HG02884 (cell line): Measurements from ENCODE around the gene RHO.
"Not testable (repeated sequence)": the region's sequence is repeated elsewhere in the genome, so short reads cannot be mapped to it uniquely, and the experiment has no call there.

Source experiments
- ATAC-seq: cut with Tn5 transposase; IDR thresholded peaks from one replicate; pipeline ENCODE4 v1.9.1; 2021; ENCODE audit warnings: mild to moderate bottlenecking, moderate library complexity; ENCODE audit not compliant: unreplicated experiment

The RHO gene

GRCh38 chr3:129528589-129529100, at the start of gene RHO:
RHO (plus strand) TSS chr3:129528639; CDS start chr3:129528734, 95 bp downstream.
- no peak for ATAC-seq

- ATAC-seq: not testable (repeated sequence)
Observed at GRCh38 chr3:129481225-129481765, 47.1 kb upstream of the RHO start.

- ATAC-seq: no peak
Observed at GRCh38 chr3:129481766-129482332, 46.6 kb upstream of the RHO start.

- ATAC-seq: no peak
Observed at GRCh38 chr3:129482721-129483120, 45.7 kb upstream of the RHO start.

- ATAC-seq: no peak
Observed at GRCh38 chr3:129483870-129484269, 44.6 kb upstream of the RHO start.

- not testable (repeated sequence) for ATAC-seq
Observed at GRCh38 chr3:129485146-129485545, 43.3 kb upstream of the RHO start.

GRCh38 chr3:129485721-129486663, 42.4 kb upstream of the RHO start:
- ATAC-seq: no peak

GRCh38 chr3:129486664-129487035, 41.8 kb upstream of the RHO start:
- no peak for ATAC-seq

GRCh38 chr3:129487183-129487867, 41.1 kb upstream of the RHO start:
- no peak for ATAC-seq

GRCh38 chr3:129487868-129488335, 40.5 kb upstream of the RHO start:
- not testable (repeated sequence) for ATAC-seq

GRCh38 chr3:129489258-129489657, 39.2 kb upstream of the RHO start:
- not testable (repeated sequence) for ATAC-seq

GRCh38 chr3:129490273-129490675, 38.2 kb upstream of the RHO start:
- peak; percentile 80 for ATAC-seq

GRCh38 chr3:129491077-129491476, 37.4 kb upstream of the RHO start:
- not testable (repeated sequence) for ATAC-seq

- ATAC-seq: no peak
Observed at GRCh38 chr3:129491794-129492193, 36.6 kb upstream of the RHO start.

GRCh38 chr3:129492691-129493090, 35.7 kb upstream of the RHO start:
- no peak for ATAC-seq

- no peak for ATAC-seq
Observed at GRCh38 chr3:129493206-129493605, 35.2 kb upstream of the RHO start.

- not testable (repeated sequence) for ATAC-seq
Observed at GRCh38 chr3:129494499-129494898, 33.9 kb upstream of the RHO start.

- ATAC-seq: not testable (repeated sequence)
Observed at GRCh38 chr3:129495006-129495639, 33.3 kb upstream of the RHO start.

- not testable (repeated sequence) for ATAC-seq
Observed at GRCh38 chr3:129497876-129498275, 30.6 kb upstream of the RHO start.
